T-helper 2 cell treated with Interferon-gamma antibody and Interleukin-4, amounts not matched to agents 5 μg/mL and 100 μg/mL, for 36 hours (primary cell): ENCODE data around the gene APOBEC3B.
A peak's percentile ranks its signal among the peaks of the same experiment; 100 is the strongest.
"Not testable (repeated sequence)": the region's sequence is repeated elsewhere in the genome, so short reads cannot be mapped to it uniquely, and the experiment has no call there.

Experiments
- DNase-seq: peaks from one replicate; pipeline ENCODE4 v3.0.0; 2021; ENCODE audit warnings: low spot score
- H3K27ac Mint-ChIP-seq: one replicate; pipeline ENCODE4 v1.8.0; 2021; ENCODE audit warnings: mild to moderate bottlenecking, mixed read lengths
- H3K27me3 Mint-ChIP-seq: one replicate; pipeline ENCODE4 v1.8.0; 2021; ENCODE audit warnings: low read depth, mixed read lengths
- H3K36me3 Mint-ChIP-seq: one replicate; pipeline ENCODE4 v1.8.0; 2021; ENCODE audit warnings: low read depth, mixed read lengths
- H3K4me1 Mint-ChIP-seq: one replicate; pipeline ENCODE4 v1.8.0; 2021; ENCODE audit warnings: low read depth, mixed read lengths
- H3K4me3 Mint-ChIP-seq: one replicate; pipeline ENCODE4 v1.8.0; 2022; ENCODE audit warnings: mild to moderate bottlenecking, moderate library complexity, mixed read lengths
- H3K9me3 Mint-ChIP-seq: one replicate; pipeline ENCODE4 v1.8.0; 2021; ENCODE audit warnings: mixed read lengths

Gene APOBEC3B

DNA sequence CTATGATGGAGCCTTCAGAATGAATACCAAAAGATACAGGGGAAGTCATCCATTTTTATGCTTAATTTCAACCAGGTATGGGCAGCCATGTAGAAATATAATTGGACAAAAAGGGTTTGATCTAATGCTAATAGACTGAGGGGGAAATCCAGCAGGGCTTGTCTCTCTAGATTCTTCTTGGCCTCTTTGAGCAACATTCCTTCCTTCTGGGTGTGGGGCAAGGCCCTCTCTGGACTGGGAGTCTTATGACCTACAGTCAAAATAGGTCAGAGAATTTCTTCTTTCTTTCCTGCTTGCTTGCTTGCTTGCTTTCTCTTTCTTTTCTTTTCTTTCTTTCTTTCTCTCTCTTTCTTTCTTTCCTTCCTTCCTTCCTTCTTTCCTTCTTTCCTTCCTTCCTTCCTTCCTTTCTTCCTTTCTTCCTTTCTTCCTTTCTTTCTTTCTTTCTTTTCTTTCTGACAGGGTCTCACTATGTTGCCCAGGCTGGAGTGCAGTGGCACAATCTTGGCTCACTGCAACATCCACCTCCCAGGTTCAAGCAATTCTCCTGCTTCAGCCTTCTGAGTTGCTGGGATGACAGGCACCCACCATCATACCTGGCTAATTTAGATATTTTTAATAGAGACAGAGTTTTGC lies 36.3 kb upstream of the APOBEC3B start:
- H3K27me3 Mint-ChIP-seq, result peaks cover 42% of the 10 kb centered on the region

DNA sequence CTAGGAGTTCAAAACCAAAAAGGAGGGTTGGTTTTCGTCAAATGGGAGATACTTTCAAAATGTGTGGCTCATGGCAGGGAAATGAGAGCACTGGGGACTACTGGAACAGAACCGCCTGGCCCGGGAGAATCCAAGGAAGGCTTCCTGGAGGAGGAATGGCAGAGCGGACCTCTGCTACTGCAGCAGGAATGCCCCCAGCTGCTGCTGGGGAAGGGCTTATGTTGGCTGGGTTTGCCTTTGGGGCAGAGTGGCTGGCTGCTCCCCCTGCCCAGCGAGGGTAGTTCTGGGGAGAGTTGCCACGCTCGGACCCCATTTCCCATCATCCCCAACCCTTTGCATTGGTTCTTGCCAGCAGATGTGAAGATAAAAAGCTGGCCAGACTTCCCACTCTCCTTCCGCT lies 35.4 kb upstream of the APOBEC3B start:
- Mint-ChIP-seq H3K27ac (no peak overlapping the region), H3K9me3 (no peaks in the 10 kb centered on the region), H3K4me3 (no peak overlapping the region), H3K27me3 (peaks cover 42% of the 10 kb centered on the region), H3K4me1 (peaks cover 18% of the 10 kb centered on the region), H3K36me3 (no peaks in the 10 kb centered on the region)
- DNase-seq, result no peak

More for the DNA sequence above, 36.3 kb upstream of the APOBEC3B start:
- H3K36me3 Mint-ChIP-seq, H3K4me3 Mint-ChIP-seq, H3K9me3 Mint-ChIP-seq, DNase-seq: not testable (repeated sequence)
- Mint-ChIP-seq H3K4me1 (peaks cover 28% of the 10 kb centered on the region), H3K27ac (peak overlapping the region; percentile 42)

DNA sequence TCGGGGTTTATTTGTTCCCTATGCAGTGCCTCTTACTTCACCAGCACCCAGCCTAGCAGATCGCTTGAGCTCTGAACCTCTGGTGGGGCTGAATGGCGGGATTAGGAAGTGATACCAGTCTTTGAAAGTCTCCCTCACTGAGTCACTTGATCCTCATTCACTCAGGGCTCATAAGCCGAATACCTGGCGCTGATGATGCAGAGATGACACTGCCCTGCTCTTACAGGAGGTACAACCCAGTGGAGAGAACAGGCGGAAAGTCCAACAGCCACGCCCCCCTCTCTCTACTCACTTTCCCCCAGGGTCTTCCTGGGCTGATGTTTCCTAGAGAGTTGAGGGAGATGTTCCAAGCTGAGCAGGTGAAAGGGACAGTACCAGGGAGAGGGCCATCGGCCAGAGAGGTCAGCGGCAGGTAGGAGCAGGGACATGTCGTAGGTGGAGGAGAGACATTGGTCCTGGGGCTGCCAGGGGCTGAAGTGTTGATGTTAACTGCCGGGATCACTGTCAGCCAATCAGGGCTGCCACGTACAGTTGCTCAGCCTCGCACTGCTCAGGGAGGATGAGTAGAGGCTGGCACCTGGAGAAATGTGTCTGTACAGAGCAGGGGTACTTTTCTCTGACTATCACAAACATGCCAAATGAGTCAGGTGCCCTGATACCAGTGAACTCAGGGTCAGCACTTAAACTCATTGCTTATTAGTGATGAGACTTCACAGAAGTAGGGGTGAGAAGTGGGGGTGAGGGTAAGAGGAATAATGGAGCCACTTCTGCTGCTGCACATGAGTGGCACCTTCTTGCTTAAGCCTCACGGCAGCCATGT lies 34.6 kb upstream of the APOBEC3B start:
- Mint-ChIP-seq H3K4me1 (peaks cover 19% of the 10 kb centered on the region), H3K36me3 (no peaks in the 10 kb centered on the region), H3K4me3 (no peak overlapping the region), H3K27me3 (peaks cover 42% of the 10 kb centered on the region), H3K27ac (no peak overlapping the region), H3K9me3 (no peaks in the 10 kb centered on the region)
- DNase-seq, result no peak

DNA sequence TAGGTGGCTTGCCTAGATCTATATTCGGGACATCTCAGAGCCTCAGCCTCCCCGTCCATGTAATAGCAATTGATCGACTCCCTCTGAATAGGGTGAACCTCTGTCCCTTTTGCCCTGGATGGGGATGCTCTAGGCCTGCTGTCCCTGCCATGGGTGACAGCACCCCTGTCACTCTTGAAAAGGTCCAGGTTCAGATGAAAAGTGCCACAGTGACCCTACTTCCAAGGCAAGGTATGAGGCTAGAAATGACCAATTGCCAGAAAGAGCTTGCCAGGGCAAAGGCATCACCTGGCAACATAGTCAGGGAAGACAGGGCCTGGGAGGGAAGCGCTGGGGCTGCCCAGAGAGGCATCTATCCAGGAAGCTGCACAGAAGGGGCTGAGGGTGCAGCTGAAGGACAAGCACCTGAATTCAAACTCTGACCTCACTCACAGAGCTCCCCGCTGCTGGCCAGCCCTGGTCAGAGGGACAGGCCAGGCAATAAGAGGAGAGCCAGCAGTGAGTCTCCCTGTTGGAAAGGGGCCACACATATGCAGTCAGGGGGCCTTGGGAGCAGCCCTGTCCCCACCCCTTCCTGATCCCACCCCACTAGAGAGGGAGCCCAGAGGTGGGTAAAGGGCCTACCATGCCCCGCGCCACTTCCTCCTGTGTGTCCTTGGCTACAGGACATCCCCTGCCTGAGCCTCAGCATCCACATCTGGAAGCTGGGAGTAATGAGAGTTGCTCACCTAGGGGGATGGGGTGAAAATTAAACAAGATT lies 33.8 kb upstream of the APOBEC3B start:
- no peak for DNase-seq
- no peaks in the 10 kb centered on the region for H3K9me3 Mint-ChIP-seq
- peaks cover 17% of the 10 kb centered on the region for H3K4me1 Mint-ChIP-seq
- no peak overlapping the region for H3K27ac Mint-ChIP-seq
- H3K36me3 Mint-ChIP-seq, result no peaks in the 10 kb centered on the region
- H3K27me3 Mint-ChIP-seq, result peaks cover 38% of the 10 kb centered on the region
- H3K4me3 Mint-ChIP-seq, result no peak overlapping the region

DNA sequence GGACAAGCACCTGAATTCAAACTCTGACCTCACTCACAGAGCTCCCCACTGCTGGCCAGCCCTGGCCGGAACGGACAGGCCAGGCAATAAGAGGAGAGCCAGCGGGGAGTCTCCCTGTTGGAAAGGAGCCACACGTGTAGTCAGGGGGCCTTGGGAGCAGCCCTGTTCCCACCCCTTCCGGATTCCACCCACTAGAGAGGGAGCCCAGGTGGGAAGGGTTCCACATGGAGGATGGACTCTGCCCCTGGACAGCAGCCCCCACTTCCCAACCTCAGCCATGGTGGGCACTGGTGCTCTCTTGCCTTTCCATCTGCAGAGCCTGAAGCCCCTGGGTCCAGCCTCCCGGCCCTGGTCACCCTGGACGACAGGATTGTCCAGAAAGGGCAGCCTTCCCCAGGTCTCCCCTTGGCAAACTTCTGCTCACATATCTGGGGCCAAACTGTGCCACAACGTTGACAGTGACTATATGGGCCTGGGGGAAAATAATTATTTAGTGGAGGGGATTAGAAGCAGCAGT lies 32.2 kb upstream of the APOBEC3B start:
- Mint-ChIP-seq H3K36me3 (no peaks in the 10 kb centered on the region), H3K9me3 (no peaks in the 10 kb centered on the region), H3K4me1 (peaks cover 22% of the 10 kb centered on the region), H3K27me3 (peaks cover 27% of the 10 kb centered on the region), H3K4me3 (no peak overlapping the region), H3K27ac (no peak overlapping the region)
- no peak for DNase-seq

DNA sequence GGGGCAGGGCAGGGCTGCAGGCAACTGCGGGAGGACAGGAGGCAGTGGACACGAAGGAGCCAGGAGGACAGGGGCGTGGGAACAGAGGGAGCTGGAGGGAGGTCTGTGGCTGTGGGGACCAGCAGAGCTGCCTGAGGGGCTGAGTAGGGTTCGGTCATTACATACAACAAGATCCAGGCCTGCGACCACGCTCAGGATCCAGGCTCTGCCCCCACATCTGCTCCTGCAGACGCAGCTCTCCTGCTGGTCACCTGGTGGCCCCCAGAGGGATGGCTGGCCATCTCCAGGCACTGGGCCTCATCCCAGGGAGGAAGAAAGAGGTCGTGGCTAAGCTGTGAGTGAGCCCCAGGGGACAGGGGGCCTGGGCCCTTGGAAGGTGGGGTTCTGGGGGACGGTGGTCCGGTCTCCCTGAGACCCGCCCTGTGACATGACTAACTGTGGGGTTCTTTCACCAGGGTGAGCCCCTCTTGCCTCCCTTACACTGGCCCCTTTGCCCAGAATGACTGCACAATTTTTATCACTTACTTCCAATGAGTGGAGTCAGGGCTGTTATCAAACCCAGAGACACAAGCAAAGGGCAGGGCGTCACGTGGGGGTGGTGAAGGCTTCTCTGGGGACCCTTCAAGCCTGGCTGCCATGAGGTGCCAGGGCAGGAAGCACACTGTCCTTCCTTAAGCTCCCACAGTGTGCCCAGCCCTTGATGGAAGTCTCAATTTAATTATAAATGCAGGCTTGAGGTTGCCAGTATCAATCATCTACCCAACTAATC lies 31.4 kb upstream of the APOBEC3B start:
- no peak overlapping the region for H3K4me3 Mint-ChIP-seq
- DNase-seq, result no peak
- peaks cover 20% of the 10 kb centered on the region for H3K27me3 Mint-ChIP-seq
- H3K4me1 Mint-ChIP-seq, result peaks cover 26% of the 10 kb centered on the region
- no peaks in the 10 kb centered on the region for H3K9me3 Mint-ChIP-seq
- H3K27ac Mint-ChIP-seq, result no peak overlapping the region
- no peaks in the 10 kb centered on the region for H3K36me3 Mint-ChIP-seq

DNA sequence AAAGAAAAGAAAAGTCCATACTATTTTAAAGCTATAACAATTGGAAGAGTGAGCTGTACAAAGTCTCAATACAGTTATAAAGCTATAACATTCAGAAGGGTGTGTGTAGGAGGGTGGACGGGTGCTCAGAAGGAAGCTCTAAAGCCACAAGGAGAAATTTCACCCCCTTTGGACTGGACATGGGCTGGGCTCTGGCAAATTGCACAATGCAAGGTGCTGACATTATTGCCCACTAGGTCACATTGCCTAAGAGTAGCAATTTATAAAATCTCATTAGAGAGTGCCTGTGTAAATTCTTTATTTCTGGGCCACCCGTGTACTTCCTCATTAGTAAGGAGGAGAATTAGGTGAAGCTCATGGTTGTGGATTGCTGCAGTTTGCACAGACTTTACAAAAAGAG lies 30.4 kb upstream of the APOBEC3B start:
- H3K27ac Mint-ChIP-seq, result no peak overlapping the region

DNA sequence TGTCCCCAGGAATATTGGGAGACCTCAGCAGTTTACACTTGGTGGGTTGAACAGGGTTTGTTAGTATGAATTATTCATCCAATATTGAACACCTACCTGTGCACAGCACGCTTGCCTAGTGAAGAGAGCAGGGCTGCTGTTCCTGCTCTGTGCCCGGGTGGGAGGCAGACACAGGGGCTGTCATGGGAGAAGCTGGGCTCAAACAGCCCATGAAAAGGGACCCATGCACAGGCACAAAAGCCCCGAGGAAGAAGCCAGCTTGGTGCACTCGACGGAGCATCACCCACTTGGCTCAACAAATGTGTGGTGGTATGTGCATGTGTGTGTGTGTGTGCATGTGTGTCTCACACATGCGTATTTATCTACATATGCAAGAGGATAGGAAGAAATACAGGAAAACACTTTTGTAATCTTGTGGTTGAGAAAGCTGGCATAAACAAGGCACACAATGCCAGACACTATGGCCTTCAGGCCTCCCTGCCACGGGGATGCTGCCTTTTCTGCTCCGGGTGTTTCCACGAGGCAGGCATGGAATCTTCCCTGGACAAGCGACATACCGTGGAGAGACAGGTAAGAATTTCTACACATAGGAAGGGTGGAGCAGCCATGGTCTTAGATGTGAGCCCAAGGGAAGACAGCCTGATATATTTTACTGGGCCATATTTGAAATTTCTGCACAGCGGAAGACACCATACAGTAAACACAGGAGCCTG lies 29.7 kb upstream of the APOBEC3B start:
- no peak for DNase-seq
- H3K27me3 Mint-ChIP-seq, result peaks cover 4% of the 10 kb centered on the region
- H3K36me3 Mint-ChIP-seq, result no peaks in the 10 kb centered on the region
- peak overlapping the region; percentile 72 for H3K27ac Mint-ChIP-seq
- H3K4me3 Mint-ChIP-seq, result no peak overlapping the region
- H3K4me1 Mint-ChIP-seq, result peaks cover 27% of the 10 kb centered on the region
- H3K9me3 Mint-ChIP-seq, result no peaks in the 10 kb centered on the region

More for the DNA sequence above, 30.4 kb upstream of the APOBEC3B start:
- Mint-ChIP-seq H3K4me1 (peaks cover 28% of the 10 kb centered on the region), H3K36me3 (no peaks in the 10 kb centered on the region), H3K9me3 (no peaks in the 10 kb centered on the region), H3K4me3 (no peak overlapping the region), H3K27me3 (peaks cover 10% of the 10 kb centered on the region)
- DNase-seq, result no peak

DNA sequence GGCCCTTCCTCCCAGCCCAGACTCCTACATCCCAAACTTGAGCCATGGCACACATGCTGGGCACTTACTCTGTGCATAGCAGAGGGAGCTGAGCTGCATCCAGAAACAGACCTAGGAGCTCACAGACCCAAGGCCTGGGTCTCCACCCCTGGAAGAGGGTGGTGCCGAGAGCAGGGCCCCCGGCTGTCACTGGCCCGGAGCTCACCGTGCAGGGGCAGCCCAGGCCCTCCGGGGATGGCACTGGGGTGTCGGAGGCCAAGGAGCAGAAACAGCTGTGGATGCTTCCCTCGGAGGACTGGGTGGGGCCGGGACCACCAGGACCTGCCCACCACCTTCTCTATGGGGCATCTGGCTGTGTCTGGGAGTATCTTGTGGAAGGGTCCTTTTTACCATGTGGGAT lies 29.1 kb upstream of the APOBEC3B start:
- peaks cover 25% of the 10 kb centered on the region for H3K4me1 Mint-ChIP-seq
- H3K27ac Mint-ChIP-seq, result peak overlapping the region; percentile 85
- DNase-seq, result no peak

DNA sequence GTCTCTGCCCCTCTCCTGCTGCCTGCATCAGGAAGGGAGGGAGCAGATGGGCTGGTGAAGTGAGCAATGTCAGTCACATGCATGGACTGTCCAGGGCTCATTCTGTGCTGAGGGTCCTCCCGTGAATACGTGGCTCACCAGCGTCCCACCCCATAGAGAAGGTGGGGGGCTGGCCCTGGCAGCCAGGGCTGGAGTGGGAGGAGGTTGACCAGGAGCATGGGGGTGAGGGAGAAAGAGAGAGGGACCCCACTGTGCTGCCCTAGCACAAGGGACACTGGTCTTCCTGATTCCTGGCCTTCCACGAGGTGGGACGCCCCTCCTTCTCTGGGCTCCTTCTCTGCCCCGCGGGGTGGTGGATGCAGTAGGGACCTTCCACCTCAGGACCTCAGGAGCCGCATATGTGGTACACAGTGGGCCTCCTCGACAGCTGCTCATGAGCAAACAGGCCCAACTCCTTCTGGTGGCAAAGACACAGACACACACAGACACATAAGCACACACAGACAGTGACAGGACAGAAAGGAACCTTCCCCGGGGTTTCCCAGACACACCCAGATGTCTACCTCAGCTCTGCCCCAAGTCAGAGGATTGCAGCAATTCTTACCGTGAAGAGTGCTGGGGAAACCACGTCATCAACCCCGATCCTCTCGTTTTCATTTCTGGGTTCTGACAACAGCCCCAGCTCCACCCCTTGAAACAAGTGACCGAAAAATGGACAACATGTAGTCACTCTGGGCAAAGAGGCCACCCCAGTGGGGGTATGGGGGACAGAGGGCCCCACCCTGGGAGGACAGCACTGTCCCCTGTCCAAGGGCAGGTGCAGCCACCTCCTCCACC lies 28.4 kb upstream of the APOBEC3B start:
- no peaks in the 10 kb centered on the region for H3K9me3 Mint-ChIP-seq
- H3K27me3 Mint-ChIP-seq, result no peaks in the 10 kb centered on the region
- peaks cover 25% of the 10 kb centered on the region for H3K4me1 Mint-ChIP-seq
- no peaks in the 10 kb centered on the region for H3K36me3 Mint-ChIP-seq
- peak overlapping the region; percentile 85 for H3K27ac Mint-ChIP-seq
- DNase-seq, result peak; percentile 88
- peak overlapping the region; percentile 53 for H3K4me3 Mint-ChIP-seq

More for the DNA sequence above, 29.1 kb upstream of the APOBEC3B start:
- no peaks in the 10 kb centered on the region for H3K9me3 Mint-ChIP-seq
- no peaks in the 10 kb centered on the region for H3K36me3 Mint-ChIP-seq
- H3K27me3 Mint-ChIP-seq, result no peaks in the 10 kb centered on the region
- no peak overlapping the region for H3K4me3 Mint-ChIP-seq

DNA sequence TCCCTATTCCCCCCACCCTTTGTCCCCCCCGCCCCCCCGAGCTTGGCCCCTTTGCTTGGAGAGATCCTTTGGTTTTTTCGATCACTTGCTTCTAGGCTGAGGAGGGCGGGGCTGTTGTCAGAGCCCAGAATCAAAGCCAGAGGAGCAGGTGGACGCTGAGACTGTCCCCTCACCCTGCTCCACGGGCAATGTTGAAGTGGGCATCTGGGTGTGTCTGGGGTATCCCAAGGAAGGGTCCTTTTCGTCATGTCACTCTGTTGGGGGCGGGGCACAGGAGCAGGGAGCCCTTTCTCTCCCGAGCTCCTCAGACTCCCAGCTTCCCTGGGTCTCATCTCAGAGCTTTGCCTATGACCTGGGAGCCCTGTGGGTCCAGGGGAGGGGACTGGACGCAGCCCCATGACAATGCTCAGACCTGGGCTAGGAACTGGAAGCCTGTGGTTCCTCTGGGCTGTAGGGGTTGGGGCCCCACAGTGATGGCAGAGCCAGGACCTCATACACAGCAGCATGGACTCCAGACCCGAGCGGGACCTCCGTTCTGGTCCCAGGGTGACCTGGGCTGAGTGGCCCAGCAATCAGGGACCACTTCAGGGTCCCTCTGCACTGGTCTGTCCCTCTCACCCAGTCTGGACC lies 27.6 kb upstream of the APOBEC3B start:
- Mint-ChIP-seq H3K9me3 (no peaks in the 10 kb centered on the region), H3K36me3 (no peaks in the 10 kb centered on the region), H3K4me1 (peaks cover 25% of the 10 kb centered on the region), H3K4me3 (no peak overlapping the region), H3K27ac (peak overlapping the region; percentile 87), H3K27me3 (no peaks in the 10 kb centered on the region)
- no peak for DNase-seq
